Measurements from ENCODE around the gene TOR1B.
"Not testable (repeated sequence)": the region's sequence is repeated elsewhere in the genome, so short reads cannot be mapped to it uniquely, and the experiment has no call there.

Gene TOR1B

DNA sequence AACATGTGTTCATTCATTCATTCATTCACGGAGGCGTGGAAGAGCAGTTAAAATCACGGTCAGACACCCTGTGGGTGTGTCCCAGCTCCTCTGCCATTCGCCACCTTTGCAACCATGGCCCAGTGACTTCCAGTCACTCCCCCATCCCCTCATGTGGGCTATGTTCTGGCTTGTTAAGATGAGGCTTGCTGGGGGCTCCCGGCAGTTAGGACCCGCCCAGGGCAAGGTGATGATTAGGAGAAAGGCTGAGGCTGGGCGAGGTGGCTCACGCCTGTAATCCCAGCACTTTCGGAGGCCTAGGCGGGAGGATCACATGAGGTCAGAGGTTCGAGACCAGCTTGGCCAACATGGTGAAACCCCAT is 25.2 kb upstream of the TOR1B start:
- no peak overlapping the region for H3K9ac ChIP-seq (ENCODE audit: low read length)
- H3K4me1 ChIP-seq (ENCODE audit: control insufficient read depth, insufficient read depth, low read length): peaks cover 20% of the 10 kb centered on the region

DNA sequence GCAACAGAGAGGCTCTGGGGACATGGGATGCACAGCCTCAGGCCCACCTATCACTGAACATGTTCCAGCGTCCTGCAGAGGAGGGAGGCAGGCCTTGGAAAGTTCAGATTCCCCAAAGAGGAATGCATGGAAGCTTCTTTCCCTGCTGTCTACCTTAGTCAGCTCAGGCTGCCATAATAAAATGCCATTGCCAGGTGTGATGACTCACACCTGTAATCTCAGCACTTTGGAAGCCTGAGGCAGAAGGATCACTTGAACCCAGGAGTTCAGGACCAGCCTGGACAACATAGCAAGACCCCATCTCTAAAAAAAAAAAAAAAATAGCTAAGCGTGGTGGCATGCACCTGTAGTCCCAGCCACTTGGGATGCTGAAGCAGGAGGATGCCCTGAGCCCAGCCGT is 24.5 kb upstream of the TOR1B start:
- Histone ChIP-seq H3K9me3 (ENCODE audit: control insufficient read depth, low read length) (no peaks in the 10 kb centered on the region), H3K36me3 (ENCODE audit: control insufficient read depth, insufficient read depth, low read length) (no peaks in the 10 kb centered on the region), H3K27me3 (ENCODE audit: control insufficient read depth, insufficient read depth, low read length) (no peaks in the 10 kb centered on the region), H3K9ac (ENCODE audit: low read length) (no peak overlapping the region), H3K4me3 (ENCODE audit: low read length) (no peak overlapping the region), H3K4me1 (ENCODE audit: control insufficient read depth, insufficient read depth, low read length) (peaks cover 18% of the 10 kb centered on the region)

More for the DNA sequence above, 25.2 kb upstream of the TOR1B start:
- Histone ChIP-seq H3K36me3 (ENCODE audit: control insufficient read depth, insufficient read depth, low read length) (no peaks in the 10 kb centered on the region), H3K9me3 (ENCODE audit: control insufficient read depth, low read length) (no peaks in the 10 kb centered on the region), H3K4me3 (ENCODE audit: low read length) (no peak overlapping the region), H3K27me3 (ENCODE audit: control insufficient read depth, insufficient read depth, low read length) (no peaks in the 10 kb centered on the region)

DNA sequence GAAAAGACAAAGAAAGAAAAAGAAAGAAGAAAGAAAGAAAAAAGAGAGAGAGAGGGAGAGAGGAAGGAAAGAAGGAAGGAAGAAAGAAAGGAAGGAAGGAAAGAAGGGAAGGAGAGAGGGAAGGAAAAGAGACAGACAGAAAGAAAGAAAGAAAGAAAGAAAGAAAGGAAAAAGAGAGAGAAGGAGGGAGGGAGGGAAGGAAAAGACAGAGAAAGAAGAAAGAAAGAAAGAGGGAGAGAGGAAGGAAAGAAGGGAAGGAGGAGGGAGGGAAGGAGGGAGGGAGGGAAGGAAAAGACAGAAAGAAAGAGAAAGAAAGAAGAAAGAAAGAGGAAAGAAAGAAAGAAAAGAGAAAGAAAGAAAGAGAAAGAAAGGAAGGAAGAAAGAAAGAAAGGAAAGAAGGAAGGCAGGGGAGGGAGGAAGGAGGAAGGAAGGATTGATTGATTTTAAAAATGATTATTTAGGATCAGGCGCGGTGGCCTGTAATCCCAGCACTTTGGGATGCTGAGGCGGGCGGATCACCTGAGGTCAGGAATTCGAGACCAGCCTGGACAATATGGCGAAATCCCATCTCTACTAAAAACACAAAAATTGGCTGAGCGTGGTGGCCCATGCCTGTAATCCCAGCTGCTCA is 23.3 kb upstream of the TOR1B start:
- peaks cover 17% of the 10 kb centered on the region for H3K4me1 ChIP-seq (ENCODE audit: control insufficient read depth, insufficient read depth, low read length)
- H3K36me3 ChIP-seq (ENCODE audit: control insufficient read depth, insufficient read depth, low read length): no peaks in the 10 kb centered on the region
- H3K27me3 ChIP-seq (ENCODE audit: control insufficient read depth, insufficient read depth, low read length): no peaks in the 10 kb centered on the region
- H3K9me3 ChIP-seq (ENCODE audit: control insufficient read depth, low read length): no peaks in the 10 kb centered on the region
- no peak overlapping the region for H3K4me3 ChIP-seq (ENCODE audit: low read length)
- H3K9ac ChIP-seq (ENCODE audit: low read length): no peak overlapping the region

- no peak overlapping the region for H3K9ac ChIP-seq (ENCODE audit: low read length)
- H3K4me1 ChIP-seq (ENCODE audit: control insufficient read depth, insufficient read depth, low read length): peaks cover 17% of the 10 kb centered on the region
- no peaks in the 10 kb centered on the region for H3K9me3 ChIP-seq (ENCODE audit: control insufficient read depth, low read length)
Measured at GRCh38 chr9:129781131-129781530, 21.9 kb upstream of the TOR1B start.

DNA sequence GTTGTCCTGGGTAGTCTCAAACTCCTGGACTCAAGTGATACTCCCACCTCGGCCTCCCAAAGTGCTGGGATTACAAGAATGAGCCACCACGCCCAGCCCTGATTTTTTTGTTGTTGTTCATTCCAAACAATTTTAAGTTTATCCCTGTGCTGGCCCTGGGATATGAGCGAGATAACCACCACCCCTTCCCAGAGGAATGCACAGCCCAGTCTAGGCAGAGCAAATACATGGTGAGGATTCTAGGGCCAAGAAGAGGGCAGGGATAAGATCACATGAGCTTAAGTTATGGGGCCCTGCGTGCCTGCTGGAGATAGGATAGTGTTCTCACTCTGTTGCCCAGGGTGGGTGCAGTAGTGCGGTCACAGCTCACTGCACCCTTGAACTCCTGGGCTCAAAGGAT is 21.0 kb upstream of the TOR1B start:
- no peaks in the 10 kb centered on the region for H3K9me3 ChIP-seq (ENCODE audit: control insufficient read depth, low read length)
- peaks cover 12% of the 10 kb centered on the region for H3K4me1 ChIP-seq (ENCODE audit: control insufficient read depth, insufficient read depth, low read length)

More at GRCh38 chr9:129781131-129781530, 21.9 kb upstream of the TOR1B start:
- Histone ChIP-seq H3K4me3 (ENCODE audit: low read length) (no peak overlapping the region), H3K36me3 (ENCODE audit: control insufficient read depth, insufficient read depth, low read length) (no peaks in the 10 kb centered on the region), H3K27me3 (ENCODE audit: control insufficient read depth, insufficient read depth, low read length) (peaks cover under 1% of the 10 kb centered on the region)

GRCh38 chr9:129783516-129784361 is 19.2 kb upstream of the TOR1B start:
- Histone ChIP-seq H3K9me3 (ENCODE audit: control insufficient read depth, low read length) (no peaks in the 10 kb centered on the region), H3K4me1 (ENCODE audit: control insufficient read depth, insufficient read depth, low read length) (peaks cover 5% of the 10 kb centered on the region), H3K9ac (ENCODE audit: low read length) (no peak overlapping the region)

More for the DNA sequence above, 21.0 kb upstream of the TOR1B start:
- H3K4me3 ChIP-seq (ENCODE audit: low read length): no peak overlapping the region
- H3K36me3 ChIP-seq (ENCODE audit: control insufficient read depth, insufficient read depth, low read length): no peaks in the 10 kb centered on the region
- H3K27me3 ChIP-seq (ENCODE audit: control insufficient read depth, insufficient read depth, low read length): peaks cover 6% of the 10 kb centered on the region
- no peak overlapping the region for H3K9ac ChIP-seq (ENCODE audit: low read length)

GRCh38 chr9:129784970-129785369 is 18.0 kb upstream of the TOR1B start:
- not testable (repeated sequence) for H3K4me1 ChIP-seq (ENCODE audit: control insufficient read depth, insufficient read depth, low read length); H3K9ac ChIP-seq (ENCODE audit: low read length); H3K36me3 ChIP-seq (ENCODE audit: control insufficient read depth, insufficient read depth, low read length); H3K9me3 ChIP-seq (ENCODE audit: control insufficient read depth, low read length); H3K4me3 ChIP-seq (ENCODE audit: low read length)
- peaks cover 10% of the 10 kb centered on the region for H3K27me3 ChIP-seq (ENCODE audit: control insufficient read depth, insufficient read depth, low read length)

More at GRCh38 chr9:129783516-129784361, 19.2 kb upstream of the TOR1B start:
- Histone ChIP-seq H3K36me3 (ENCODE audit: control insufficient read depth, insufficient read depth, low read length) (no peaks in the 10 kb centered on the region), H3K27me3 (ENCODE audit: control insufficient read depth, insufficient read depth, low read length) (peaks cover 10% of the 10 kb centered on the region), H3K4me3 (ENCODE audit: low read length) (no peak overlapping the region)

- H3K9me3 ChIP-seq (ENCODE audit: control insufficient read depth, low read length): no peaks in the 10 kb centered on the region
- peaks cover 10% of the 10 kb centered on the region for H3K27me3 ChIP-seq (ENCODE audit: control insufficient read depth, insufficient read depth, low read length)
- H3K4me1 ChIP-seq (ENCODE audit: control insufficient read depth, insufficient read depth, low read length): peaks cover 5% of the 10 kb centered on the region
- no peak overlapping the region for H3K4me3 ChIP-seq (ENCODE audit: low read length)
- H3K9ac ChIP-seq (ENCODE audit: low read length): no peak overlapping the region
- H3K36me3 ChIP-seq (ENCODE audit: control insufficient read depth, insufficient read depth, low read length): no peaks in the 10 kb centered on the region
Measured at GRCh38 chr9:129785866-129786265, 17.1 kb upstream of the TOR1B start.

- Histone ChIP-seq H3K9ac (ENCODE audit: low read length) (no peak overlapping the region), H3K27me3 (ENCODE audit: control insufficient read depth, insufficient read depth, low read length) (peaks cover 10% of the 10 kb centered on the region), H3K4me3 (ENCODE audit: low read length) (no peak overlapping the region), H3K9me3 (ENCODE audit: control insufficient read depth, low read length) (no peaks in the 10 kb centered on the region), H3K36me3 (ENCODE audit: control insufficient read depth, insufficient read depth, low read length) (no peaks in the 10 kb centered on the region), H3K4me1 (ENCODE audit: control insufficient read depth, insufficient read depth, low read length) (peaks cover 5% of the 10 kb centered on the region)
Measured at GRCh38 chr9:129786481-129786880, 16.5 kb upstream of the TOR1B start.

- H3K4me1 ChIP-seq (ENCODE audit: control insufficient read depth, insufficient read depth, low read length): no peaks in the 10 kb centered on the region
- H3K9me3 ChIP-seq (ENCODE audit: control insufficient read depth, low read length): no peaks in the 10 kb centered on the region
- no peak overlapping the region for H3K9ac ChIP-seq (ENCODE audit: low read length)
- H3K27me3 ChIP-seq (ENCODE audit: control insufficient read depth, insufficient read depth, low read length): peaks cover 6% of the 10 kb centered on the region
- H3K36me3 ChIP-seq (ENCODE audit: control insufficient read depth, insufficient read depth, low read length): no peaks in the 10 kb centered on the region
- H3K4me3 ChIP-seq (ENCODE audit: low read length): no peak overlapping the region
Measured at GRCh38 chr9:129794549-129794948, 8.4 kb upstream of the TOR1B start.

- H3K36me3 ChIP-seq (ENCODE audit: control insufficient read depth, insufficient read depth, low read length); H3K9ac ChIP-seq (ENCODE audit: low read length); H3K4me3 ChIP-seq (ENCODE audit: low read length); H3K9me3 ChIP-seq (ENCODE audit: control insufficient read depth, low read length); H3K4me1 ChIP-seq (ENCODE audit: control insufficient read depth, insufficient read depth, low read length); H3K27me3 ChIP-seq (ENCODE audit: control insufficient read depth, insufficient read depth, low read length): not testable (repeated sequence)
Measured at GRCh38 chr9:129796029-129796428, 7.0 kb upstream of the TOR1B start.

GRCh38 chr9:129798973-129799372 is 4.0 kb upstream of the TOR1B start:
- Histone ChIP-seq H3K4me3 (ENCODE audit: low read length) (no peak overlapping the region), H3K36me3 (ENCODE audit: control insufficient read depth, insufficient read depth, low read length) (no peaks in the 10 kb centered on the region), H3K4me1 (ENCODE audit: control insufficient read depth, insufficient read depth, low read length) (peaks cover 3% of the 10 kb centered on the region), H3K9me3 (ENCODE audit: control insufficient read depth, low read length) (no peaks in the 10 kb centered on the region), H3K27me3 (ENCODE audit: control insufficient read depth, insufficient read depth, low read length) (no peaks in the 10 kb centered on the region), H3K9ac (ENCODE audit: low read length) (no peak overlapping the region)

All from mucosa of stomach (tissue), 1 donor.